HEK293T (cell line): ENCODE data around the gene ANKRD13B.

Experiments used
- CTCF ChIA-PET: fragments of 350-600 bp; formaldehyde crosslinking; extraction: SDS; loops from one replicate; lab custom pipeline; 2021; ENCODE audit warnings: antibody characterized with exemption, inconsistent platforms; lab: Yijun Ruan, JAX
- POLR2A ChIA-PET: fragments of 350-600 bp; formaldehyde crosslinking; extraction: SDS; loops from one replicate; lab custom pipeline; 2020; ENCODE audit warnings: antibody characterized with exemption, inconsistent platforms; lab: Yijun Ruan, JAX
- DNase-seq: peaks from one replicate; pipeline ENCODE4 v3.0.0; 2012; ENCODE audit warnings: mixed read lengths; ENCODE audit errors: extremely low spot score
- ARNT ChIP-seq: fragments of 450-650 bp; IDR thresholded peaks from 2 replicates; pipeline ENCODE4 v1.6.1; 2017; ENCODE audit warnings: mild to moderate bottlenecking
- BHLHE40 ChIP-seq: fragments of 450-650 bp; IDR thresholded peaks from 2 replicates; pipeline ENCODE4 v1.6.1; 2016; ENCODE audit warnings: mild to moderate bottlenecking, moderate library complexity, borderline replicate concordance
- CTBP1 ChIP-seq: fragments of 450-650 bp; IDR thresholded peaks from 2 replicates; pipeline ENCODE4 v1.6.1; 2016; ENCODE audit warnings: borderline replicate concordance
- ELF4 ChIP-seq: fragments of 450-650 bp; IDR thresholded peaks from 2 replicates; pipeline ENCODE4 v1.6.1; 2017; ENCODE audit warnings: antibody characterized with exemption
- FOXA1 ChIP-seq: fragments of 450-650 bp; IDR thresholded peaks from 2 replicates; pipeline ENCODE4 v1.6.1; 2016; ENCODE audit warnings: mild to moderate bottlenecking
- FOXK2 ChIP-seq: fragments of 450-650 bp; IDR thresholded peaks from 2 replicates; pipeline ENCODE4 v1.6.1; 2016; ENCODE audit warnings: mild to moderate bottlenecking
- FOXM1 ChIP-seq: fragments of 450-650 bp; IDR thresholded peaks from 2 replicates; pipeline ENCODE4 v1.6.1; 2017; ENCODE audit warnings: mild to moderate bottlenecking, borderline replicate concordance
- HDGF ChIP-seq: fragments of 450-650 bp; IDR thresholded peaks from 2 replicates; pipeline ENCODE4 v1.6.1; 2017; ENCODE audit warnings: antibody characterized with exemption, borderline replicate concordance
- L3MBTL2 ChIP-seq: fragments of 450-650 bp; conservative IDR thresholded peaks from 2 replicates; pipeline ENCODE4 v1.6.1; 2016; ENCODE audit warnings: mild to moderate bottlenecking
- LEF1 ChIP-seq: fragments of 450-650 bp; IDR thresholded peaks from 2 replicates; pipeline ENCODE4 v1.6.1; 2017; ENCODE audit warnings: mild to moderate bottlenecking, borderline replicate concordance
- NFRKB ChIP-seq: fragments of 450-650 bp; IDR thresholded peaks from 2 replicates; pipeline ENCODE4 v1.6.1; 2016; ENCODE audit warnings: mild to moderate bottlenecking, moderate library complexity
- SP1 ChIP-seq: fragments of 450-650 bp; IDR thresholded peaks from 2 replicates; pipeline ENCODE4 v1.6.1; 2017
- SUZ12 ChIP-seq: fragments of 450-650 bp; IDR thresholded peaks from 2 replicates; pipeline ENCODE4 v1.6.1; 2016; ENCODE audit warnings: mild to moderate bottlenecking
- TARDBP ChIP-seq: fragments of 450-650 bp; IDR thresholded peaks from 2 replicates; pipeline ENCODE4 v1.6.1; 2016
- ZNF384 ChIP-seq: fragments of 450-650 bp; IDR thresholded peaks from 2 replicates; pipeline ENCODE4 v1.6.1; 2016
- TF ChIP-seq, protein P1 (sequence below): fragments of 450-650 bp; IDR thresholded peaks from 2 replicates; pipeline ENCODE4 v1.6.1; 2016

ANKRD13B gene

DNA sequence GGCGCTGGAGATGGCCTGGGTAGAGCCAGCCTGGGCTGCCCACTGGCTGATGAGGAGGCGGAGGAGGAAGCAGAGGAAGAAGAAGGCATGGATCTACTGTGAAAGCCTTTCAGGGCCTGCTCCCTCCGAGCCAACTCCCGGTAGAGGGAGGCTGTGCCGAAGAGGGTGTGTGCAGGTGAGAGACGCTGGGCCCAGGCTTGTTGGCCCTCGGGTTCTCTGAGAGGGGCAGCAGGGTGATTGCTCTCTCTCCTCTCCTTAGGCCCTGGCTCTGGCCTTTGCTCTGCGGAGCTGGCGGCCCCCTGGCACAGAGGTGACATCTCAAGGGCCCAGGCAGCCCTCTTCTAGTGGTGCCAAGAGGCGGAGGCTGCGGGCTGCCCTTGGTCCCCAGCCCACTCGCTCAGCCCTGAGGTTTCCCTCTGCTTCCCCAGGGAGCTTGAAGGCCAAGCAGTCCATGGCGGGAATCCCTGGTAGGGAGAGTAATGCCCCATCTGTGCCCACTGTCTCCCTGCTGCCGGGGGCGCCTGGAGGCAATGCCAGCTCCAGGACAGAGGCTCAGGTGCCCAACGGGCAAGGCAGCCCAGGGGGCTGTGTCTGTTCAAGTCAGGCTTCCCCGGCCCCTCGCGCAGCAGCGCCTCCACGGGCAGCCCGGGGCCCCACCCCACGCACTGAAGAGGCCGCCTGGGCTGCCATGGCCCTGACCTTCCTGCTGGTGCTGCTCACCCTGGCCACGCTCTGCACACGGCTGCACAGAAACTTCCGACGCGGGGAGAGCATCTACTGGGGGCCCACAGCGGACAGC, 20.9 kb upstream of the ANKRD13B start:
- DNase-seq: no peak
- ChIA-PET POLR2A (interaction anchor here (0.8 to 4.6 kb wide), 2 partner anchors 9 to 20 kb away, joined by 3 to 32 read pairs; partner anchors contain the start of gene ANKRD13B), CTCF (interaction anchor here (0.7 to 1.4 kb wide), 2 partner anchors 45 to 64 kb away, joined by 3 read pairs; no protein-coding TSS in a partner anchor)
- TF ChIP-seq ARNT (no peak), SUZ12 (no peak), NFRKB (no peak), CTBP1 (no peak), L3MBTL2 (no peak), FOXM1 (no peak)

DNA sequence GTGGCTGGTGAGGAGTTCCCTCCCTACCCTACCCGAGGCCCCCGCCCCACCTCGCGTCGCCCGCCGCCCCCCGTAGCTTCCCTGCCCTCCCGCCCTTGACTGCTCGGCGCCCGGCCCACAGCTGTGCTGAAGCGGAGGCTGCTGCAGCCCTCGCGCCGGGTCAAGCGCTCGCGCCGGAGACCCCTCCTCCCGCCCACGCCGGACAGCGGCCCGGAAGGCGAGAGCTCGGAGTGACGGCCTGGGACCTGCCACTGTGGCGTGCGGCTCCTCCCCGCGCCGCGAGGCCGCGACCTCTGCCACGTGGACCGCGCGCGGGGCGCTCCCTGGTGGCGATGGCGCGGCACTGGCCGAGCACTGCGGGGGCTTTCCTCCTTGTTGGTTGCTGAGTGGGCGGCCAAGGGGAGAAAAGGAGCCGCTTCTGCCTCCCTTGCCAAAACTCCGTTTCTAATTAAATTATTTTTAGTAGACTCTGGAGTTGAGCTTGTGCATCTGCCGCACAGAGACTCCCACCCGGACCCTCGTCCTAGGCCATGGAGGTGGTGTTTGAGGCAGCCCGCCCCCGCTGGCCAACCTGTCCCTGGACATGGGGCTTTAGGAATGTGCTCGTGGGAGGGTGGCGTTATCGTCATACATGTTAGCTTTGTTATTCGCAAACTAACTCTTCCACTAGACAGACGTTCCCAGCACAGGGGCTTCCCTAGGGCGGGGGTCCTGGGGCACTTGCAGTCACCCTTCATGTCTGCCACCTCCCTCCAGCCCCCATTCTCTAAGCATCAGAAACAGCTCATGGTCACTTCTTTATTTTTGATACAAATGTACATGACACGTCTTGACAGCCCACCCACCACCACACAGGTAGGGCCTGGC, 20.0 kb upstream of the ANKRD13B start:
- ChIA-PET POLR2A (interaction anchor here (1.1 kb wide), 1 partner anchor 19 kb away, joined by 3 read pairs; no protein-coding TSS in a partner anchor), CTCF (interaction anchor here (2.1 kb wide), 1 partner anchor 20 kb away, joined by 7 read pairs; the partner anchor contains the start of gene ANKRD13B)
- no peak for DNase-seq
- TF ChIP-seq BHLHE40 (no peak), NFRKB (no peak), FOXA1 (no peak)

DNA sequence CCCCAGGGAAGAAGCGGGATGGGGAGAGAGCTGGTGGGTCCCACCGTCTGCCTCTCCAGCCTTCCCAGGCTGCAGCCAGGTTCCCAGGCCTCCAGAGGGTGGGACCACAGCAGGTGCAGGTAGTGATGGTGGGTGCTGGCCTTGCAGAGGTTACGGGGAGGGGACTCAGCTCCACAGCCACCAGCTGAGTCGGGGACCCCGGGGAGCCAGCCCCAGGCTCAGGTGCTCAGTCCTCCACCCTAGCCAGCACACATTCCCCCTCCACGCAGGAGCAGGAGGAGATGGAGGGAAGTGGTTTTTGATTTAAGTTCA, 19.4 kb upstream of the ANKRD13B start:
- CTCF ChIA-PET: interaction anchor here (2.1 kb wide), 1 partner anchor 19 kb away, joined by 7 read pairs; the partner anchor contains the start of gene ANKRD13B
- TF ChIP-seq SP1 (no peak), CTBP1 (no peak), LEF1 (no peak), ARNT (no peak), FOXM1 (no peak), ZNF384 (no peak), FOXK2 (no peak), TARDBP (no peak), BHLHE40 (no peak), FOXA1 (no peak), L3MBTL2 (no peak), NFRKB (no peak), HDGF (no peak), ELF4 (no peak), SUZ12 (no peak)
- TF ChIP-seq, protein P1, sequence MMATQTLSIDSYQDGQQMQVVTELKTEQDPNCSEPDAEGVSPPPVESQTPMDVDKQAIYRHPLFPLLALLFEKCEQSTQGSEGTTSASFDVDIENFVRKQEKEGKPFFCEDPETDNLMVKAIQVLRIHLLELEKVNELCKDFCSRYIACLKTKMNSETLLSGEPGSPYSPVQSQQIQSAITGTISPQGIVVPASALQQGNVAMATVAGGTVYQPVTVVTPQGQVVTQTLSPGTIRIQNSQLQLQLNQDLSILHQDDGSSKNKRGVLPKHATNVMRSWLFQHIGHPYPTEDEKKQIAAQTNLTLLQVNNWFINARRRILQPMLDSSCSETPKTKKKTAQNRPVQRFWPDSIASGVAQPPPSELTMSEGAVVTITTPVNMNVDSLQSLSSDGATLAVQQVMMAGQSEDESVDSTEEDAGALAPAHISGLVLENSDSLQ: no peak
- DNase-seq: no peak
- POLR2A ChIA-PET: interaction anchor here (1.1 kb wide), 1 partner anchor 19 kb away, joined by 3 read pairs; no protein-coding TSS in a partner anchor

DNA sequence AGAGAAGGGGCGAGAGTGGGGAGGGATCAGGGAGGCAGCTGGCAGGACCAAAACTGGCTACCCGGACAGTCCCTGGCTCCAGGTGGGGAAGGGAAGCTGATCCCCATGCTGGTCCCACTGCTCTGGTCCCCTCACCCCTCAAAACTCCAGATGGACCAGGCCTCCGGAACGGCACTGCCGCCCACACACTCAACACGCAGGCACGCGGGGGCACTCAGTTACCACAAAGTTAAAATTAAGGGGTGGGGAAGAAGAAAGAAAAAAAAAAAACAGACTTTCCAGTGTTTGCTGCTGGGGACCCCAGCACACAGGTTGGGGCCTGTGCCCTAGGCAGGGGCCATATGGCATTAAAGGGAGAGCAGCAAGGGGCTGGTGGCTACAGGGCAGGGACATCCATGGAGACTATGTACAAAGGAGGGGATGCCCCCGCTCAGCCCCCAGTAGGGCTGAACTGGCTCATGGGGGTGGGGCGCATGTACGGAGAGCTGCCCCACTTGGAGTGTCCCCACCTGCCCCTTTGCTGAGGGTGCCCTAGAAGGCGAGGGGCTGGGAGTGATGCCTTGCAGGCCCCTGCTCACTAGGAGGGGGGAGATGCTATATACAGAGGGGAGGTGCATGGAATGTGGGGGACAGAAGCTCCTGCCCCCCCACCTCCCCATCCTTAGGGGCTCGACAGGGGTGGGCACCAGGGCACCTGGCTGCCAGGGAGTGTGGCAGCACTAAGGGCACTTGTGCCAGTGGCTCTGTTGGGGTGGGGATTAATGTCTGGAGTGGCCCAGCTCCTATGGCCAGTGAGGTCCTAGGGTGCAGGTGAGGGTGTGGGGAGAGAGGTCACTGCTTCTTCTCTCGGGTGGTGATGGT, 18.8 kb upstream of the ANKRD13B start:
- ChIA-PET CTCF (interaction anchor here (2.1 kb wide), 1 partner anchor 18 kb away, joined by 7 read pairs; the partner anchor contains the start of gene ANKRD13B), POLR2A (interaction anchor here (1.1 to 1.2 kb wide), 2 partner anchors 9 to 18 kb away, joined by 3 read pairs; no protein-coding TSS in a partner anchor)
- TF ChIP-seq TARDBP (no peak), L3MBTL2 (no peak), FOXK2 (no peak)
- no peak for DNase-seq

DNA sequence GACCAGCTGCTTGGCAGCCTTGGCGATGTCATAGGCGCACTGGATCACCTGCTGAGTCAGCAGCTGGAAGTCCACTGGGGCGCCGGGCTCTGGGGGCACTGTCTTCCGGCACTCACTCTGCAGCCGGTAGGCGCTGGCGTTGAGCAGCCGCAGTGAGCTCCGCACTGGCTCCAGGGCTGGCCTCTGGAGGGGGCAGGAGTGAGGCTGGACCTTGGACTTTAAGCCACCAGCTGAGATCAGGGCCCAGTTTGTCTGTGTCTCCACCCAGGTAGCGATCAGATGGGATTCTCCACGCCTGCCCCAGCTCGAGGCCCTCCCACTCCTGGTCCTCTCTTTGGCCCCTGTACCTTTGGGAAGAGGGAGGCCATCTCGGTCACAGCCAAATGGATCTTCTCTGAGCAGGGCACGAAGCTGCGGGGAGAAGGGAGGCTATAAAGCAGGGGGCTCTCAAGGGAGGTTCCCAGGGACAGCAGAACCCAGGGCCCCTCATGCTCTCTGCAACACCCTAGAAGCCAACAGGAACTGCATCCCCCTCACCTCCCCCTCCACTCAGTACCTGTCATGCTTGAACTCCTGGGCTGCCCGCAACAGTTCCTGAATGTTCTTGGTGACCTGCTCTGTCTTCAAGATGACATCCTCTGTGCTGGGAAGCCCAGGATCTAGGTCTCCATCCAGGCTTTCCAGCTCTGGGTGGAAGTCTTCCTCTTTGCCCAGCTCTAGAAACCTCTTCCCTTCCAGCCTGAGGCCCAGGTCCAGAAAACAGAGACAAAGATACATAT, 18.0 kb upstream of the ANKRD13B start:
- no peak for DNase-seq
- TF ChIP-seq, protein P1: no peak
- TF ChIP-seq ARNT (no peak), FOXA1 (no peak), SP1 (no peak), CTBP1 (no peak), BHLHE40 (no peak)
- POLR2A ChIA-PET: interaction anchor here (0.8 to 1.2 kb wide), 2 partner anchors 10 to 506 kb away, joined by 3 read pairs; no protein-coding TSS in a partner anchor

More for the DNA sequence above, 18.0 kb upstream of the ANKRD13B start:
- CTCF ChIA-PET: interaction anchor here (0.5 to 2.1 kb wide), 2 partner anchors 15 to 18 kb away, joined by 5 to 7 read pairs; partner anchors contain the start of gene ANKRD13B
